Measurements from ENCODE around the gene OCA2. TPM values are rescaled to one million over a fixed set of nuclear protein-coding genes. Genes with fewer than 3 reads are reported as not detected.

Gene OCA2
- polyA plus RNA-seq, 6 donors from 2014 or later, result 0.09 to 0.23 TPM; not detected in 4

DNA sequence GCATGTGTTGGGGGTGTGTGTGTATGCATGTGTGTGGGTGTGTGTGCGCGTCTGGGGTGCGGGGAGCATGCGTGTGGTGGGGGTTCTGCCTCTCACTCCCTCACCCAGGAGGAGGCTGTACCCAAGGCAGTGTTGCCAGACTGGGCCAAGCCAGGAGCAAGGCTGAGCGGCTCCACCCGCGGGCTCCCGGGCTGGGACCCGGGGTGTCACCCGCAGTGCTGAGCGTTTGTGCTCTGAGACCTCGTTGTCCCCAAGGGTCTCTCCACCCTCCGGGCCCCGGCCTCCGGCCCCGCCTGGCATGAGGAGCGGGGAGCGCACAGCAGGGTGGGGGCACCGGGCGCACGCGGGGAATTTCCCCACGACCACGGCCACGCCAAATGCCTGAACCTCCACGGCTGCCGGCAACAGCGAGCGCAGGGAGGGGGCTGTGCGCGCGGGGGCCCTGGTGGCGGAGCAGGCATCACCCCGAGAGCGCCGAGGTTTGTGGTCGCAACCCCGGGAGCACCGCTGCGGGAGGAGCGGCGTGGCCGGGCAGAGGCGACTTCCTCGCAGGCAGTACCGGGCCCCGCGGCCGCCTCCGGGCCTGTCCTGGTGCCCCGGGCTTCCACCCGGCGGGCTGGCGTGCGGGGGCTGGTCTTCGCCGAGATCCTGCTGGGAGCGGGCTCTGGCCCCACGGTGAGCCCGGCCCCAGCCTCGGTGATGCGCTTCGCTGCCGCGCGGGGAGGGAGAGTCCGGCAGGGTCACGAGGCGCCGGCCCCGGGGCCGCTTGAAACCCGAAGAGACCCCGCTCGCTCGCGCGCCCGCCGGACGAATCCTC, 7.4 kb upstream of the OCA2 start:
- Mint-ChIP-seq H3K4me3 (peak overlapping the region in 7 of 8 donors; percentile 5 to 87 (median 80)), H3K36me3 (peaks cover 9 to 19% of the 10 kb centered on the region in 2 donors), H3K27me3 (peaks cover 9 to 44% (median 35%) of the 10 kb centered on the region in 3 donors), H3K9me3 (peaks cover 0 to 2% (median 0%) of the 10 kb centered on the region in 7 donors), H3K4me1 (peaks cover 9 to 22% (median 14%) of the 10 kb centered on the region in 3 donors), H3K27ac (no peak overlapping the region)
- DNase-seq (no peak), ATAC-seq (ENCODE audit: low read depth in 2 of 2) (peak; percentile 61 to 68)

DNA sequence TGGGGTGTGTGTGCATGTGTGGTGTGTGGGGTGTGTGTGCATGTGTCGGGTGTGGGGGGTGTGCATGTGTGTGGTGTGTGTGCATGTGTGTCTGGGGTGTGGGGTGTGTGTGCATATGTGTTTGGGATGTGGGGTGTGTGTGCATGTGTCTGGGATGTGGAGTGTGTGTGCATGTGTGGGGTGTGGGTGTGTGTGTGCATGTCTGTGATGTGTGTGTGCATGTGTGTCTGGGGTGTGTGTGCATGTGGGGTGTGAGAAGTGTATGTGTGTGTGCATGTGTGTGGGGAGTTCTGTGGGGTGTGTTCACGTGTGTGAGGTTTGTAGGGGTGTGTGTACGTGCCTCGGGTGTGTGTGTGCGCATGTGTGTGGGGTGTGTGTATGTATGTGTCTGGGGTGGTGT, 6.7 kb upstream of the OCA2 start:
- Mint-ChIP-seq H3K36me3 (peaks cover 6 to 15% of the 10 kb centered on the region in 2 donors), H3K27me3 (peaks cover 9 to 48% (median 35%) of the 10 kb centered on the region in 3 donors), H3K27ac (peak overlapping the region in 1 of 6 donors; percentile 33), H3K9me3 (peaks cover 0 to 2% (median 0%) of the 10 kb centered on the region in 7 donors), H3K4me3 (peak overlapping the region; percentile 12 to 87 (median 80)), H3K4me1 (peaks cover 9 to 22% (median 14%) of the 10 kb centered on the region in 3 donors)
- ATAC-seq (ENCODE audit: low read depth in 2 of 2) (no peak), DNase-seq (no peak)

DNA sequence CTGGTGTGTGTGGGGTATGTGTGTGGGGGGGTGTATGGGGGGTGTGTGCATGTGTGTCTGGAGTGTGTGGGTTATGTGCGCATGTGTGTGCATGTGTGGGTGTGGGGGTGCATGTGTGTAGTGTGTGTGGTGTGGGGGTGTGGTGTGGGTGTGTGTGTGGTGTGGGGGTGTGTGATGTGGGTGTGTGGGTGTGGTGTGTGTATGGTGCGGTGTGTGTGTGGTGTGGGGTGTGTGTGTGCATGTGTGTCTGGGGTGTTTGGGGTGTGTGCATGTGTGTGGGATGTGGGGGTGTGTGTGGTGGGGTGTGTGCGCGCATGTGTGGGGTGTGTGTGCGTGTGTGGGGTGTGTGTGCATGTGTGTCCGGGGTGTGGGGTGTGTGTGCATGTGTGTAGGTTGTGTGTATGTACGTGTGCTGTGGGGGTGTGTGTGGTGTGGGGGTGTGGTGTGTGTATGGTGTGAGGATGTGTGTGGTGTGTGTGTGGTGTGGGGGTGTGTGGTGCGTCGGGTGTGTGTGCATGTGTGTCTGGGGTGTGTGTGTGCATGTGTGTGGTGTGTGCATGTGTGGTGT, 6.2 kb upstream of the OCA2 start:
- ATAC-seq (ENCODE audit: low read depth in 2 of 2), result no peak
- Mint-ChIP-seq H3K4me1 (peaks cover 9 to 23% (median 15%) of the 10 kb centered on the region in 3 donors), H3K27me3 (peaks cover 12 to 51% (median 39%) of the 10 kb centered on the region in 3 donors), H3K27ac (peak overlapping the region in 1 of 6 donors; percentile 33), H3K4me3 (peak overlapping the region in 5 of 8 donors; percentile 73 to 87 (median 80)), H3K9me3 (peaks cover 0 to 2% (median 0%) of the 10 kb centered on the region in 7 donors), H3K36me3 (peaks cover 6 to 18% of the 10 kb centered on the region in 2 donors)
- no peak for DNase-seq

DNA sequence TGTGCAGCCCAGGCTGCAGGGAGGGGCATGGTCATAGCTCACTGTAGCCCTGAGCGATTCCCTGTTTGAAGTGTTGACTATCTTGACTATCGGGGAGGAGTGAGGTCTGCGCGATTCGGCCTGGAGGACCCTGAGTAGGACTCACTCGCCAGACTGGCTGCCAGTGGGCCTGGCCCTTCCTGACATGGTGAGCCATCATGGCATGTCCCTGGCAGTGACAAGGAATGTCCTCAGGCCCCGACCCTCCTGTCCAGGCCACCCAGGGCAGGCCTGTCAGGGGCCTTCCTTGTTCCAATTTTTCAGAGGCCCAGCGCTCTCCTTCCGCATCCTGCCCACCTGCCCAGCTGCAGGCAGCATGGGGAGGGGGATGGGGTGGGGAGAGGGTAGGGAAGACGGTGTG, 5.2 kb upstream of the OCA2 start:
- peaks cover 6 to 27% of the 10 kb centered on the region in 2 donors for H3K36me3 Mint-ChIP-seq
- H3K27me3 Mint-ChIP-seq, result peaks cover 21 to 61% (median 49%) of the 10 kb centered on the region in 3 donors
- no peak overlapping the region for H3K27ac Mint-ChIP-seq
- no peak overlapping the region for H3K4me3 Mint-ChIP-seq
- peaks cover 0 to 3% (median 0%) of the 10 kb centered on the region in 7 donors for H3K9me3 Mint-ChIP-seq
- DNase-seq, result no peak
- H3K4me1 Mint-ChIP-seq, result peaks cover 16 to 31% (median 25%) of the 10 kb centered on the region in 3 donors
- ATAC-seq (ENCODE audit: low read depth in 2 of 2), result no peak

DNA sequence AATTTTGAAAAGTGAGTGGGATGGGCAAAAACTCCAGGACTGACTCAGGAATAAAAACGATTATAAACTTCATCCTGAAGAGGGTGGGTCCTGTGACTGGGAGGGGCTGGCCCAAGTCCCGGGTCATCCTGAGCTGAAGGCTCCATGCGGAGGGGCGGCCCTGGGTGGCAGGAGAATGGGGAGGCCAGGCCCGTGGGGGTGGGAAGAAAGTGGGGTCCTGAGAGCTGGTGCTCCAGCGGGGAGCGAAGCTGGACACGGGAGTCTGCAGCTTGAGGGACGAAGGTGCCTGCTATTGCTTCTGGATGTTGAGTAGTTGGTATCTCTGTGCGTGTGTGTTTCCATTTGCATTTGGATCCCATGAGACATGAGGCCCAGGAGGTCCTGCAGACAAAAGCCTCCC, 4.7 kb upstream of the OCA2 start:
- peaks cover 6 to 27% of the 10 kb centered on the region in 2 donors for H3K36me3 Mint-ChIP-seq
- H3K9me3 Mint-ChIP-seq, result peaks cover 0 to 3% (median 0%) of the 10 kb centered on the region in 7 donors
- H3K4me3 Mint-ChIP-seq, result no peak overlapping the region
- DNase-seq, result no peak
- H3K4me1 Mint-ChIP-seq, result peaks cover 18 to 31% (median 25%) of the 10 kb centered on the region in 3 donors
- H3K27me3 Mint-ChIP-seq, result peaks cover 21 to 61% (median 50%) of the 10 kb centered on the region in 3 donors
- ATAC-seq (ENCODE audit: low read depth in 2 of 2), result no peak
- peak overlapping the region in 1 of 6 donors; percentile 44 for H3K27ac Mint-ChIP-seq

DNA sequence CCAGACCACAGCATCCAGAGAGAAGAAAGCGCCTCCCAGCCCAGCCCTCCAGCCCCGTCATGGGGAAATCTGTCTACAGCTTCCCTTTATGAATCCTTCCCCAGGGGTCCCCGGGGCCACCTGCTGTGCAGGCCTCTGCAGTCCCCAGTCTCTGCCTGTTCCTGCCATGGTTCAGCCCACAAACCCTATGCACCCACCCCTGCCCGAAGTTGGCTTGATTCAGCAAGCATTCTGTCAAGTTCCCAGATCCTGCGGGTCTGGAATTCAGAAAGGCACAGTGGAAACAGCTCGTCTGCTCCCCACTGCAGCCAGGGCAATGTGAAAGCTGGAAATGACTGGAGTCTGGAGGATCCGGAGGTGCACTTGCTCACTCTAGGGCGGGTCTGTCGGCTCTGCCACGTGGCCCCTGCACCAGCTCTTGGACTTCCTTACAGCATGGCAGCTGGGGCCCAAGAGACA, 2.9 kb upstream of the OCA2 start:
- H3K27ac Mint-ChIP-seq, result no peak overlapping the region
- H3K27me3 Mint-ChIP-seq, result peaks cover 24 to 69% (median 63%) of the 10 kb centered on the region in 3 donors
- H3K9me3 Mint-ChIP-seq, result peaks cover 0 to 3% (median 0%) of the 10 kb centered on the region in 7 donors
- H3K4me3 Mint-ChIP-seq, result no peak overlapping the region
- peaks cover 6 to 27% of the 10 kb centered on the region in 2 donors for H3K36me3 Mint-ChIP-seq
- ATAC-seq (ENCODE audit: low read depth in 2 of 2) (no peak), DNase-seq (no peak)
- H3K4me1 Mint-ChIP-seq, result peaks cover 33 to 38% (median 35%) of the 10 kb centered on the region in 3 donors

DNA sequence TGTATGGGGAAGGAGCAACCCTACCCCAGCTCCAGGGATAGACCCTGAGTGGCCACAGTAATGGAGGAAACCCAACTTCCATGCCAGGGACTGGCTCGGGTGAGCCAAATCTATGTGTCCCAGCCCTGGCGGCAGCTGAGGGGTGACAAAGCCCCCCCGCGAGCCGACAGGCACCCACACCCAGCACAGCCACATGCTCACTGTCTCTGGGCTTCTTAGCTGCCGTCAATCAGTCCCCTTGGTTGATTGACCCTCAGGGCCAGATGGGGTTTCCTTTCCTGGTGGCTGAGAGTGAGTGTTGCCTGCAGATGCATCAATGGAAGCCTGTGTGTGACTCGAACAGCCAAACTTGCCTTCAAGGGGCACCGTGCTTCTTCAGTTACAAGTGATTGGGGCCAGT, 2.1 kb upstream of the OCA2 start:
- H3K27me3 Mint-ChIP-seq, result peaks cover 26 to 70% (median 62%) of the 10 kb centered on the region in 3 donors
- no peak overlapping the region for H3K27ac Mint-ChIP-seq
- no peak for ATAC-seq (ENCODE audit: low read depth in 2 of 2)
- DNase-seq, result no peak
- H3K9me3 Mint-ChIP-seq, result peaks cover 0 to 3% (median 0%) of the 10 kb centered on the region in 7 donors
- H3K36me3 Mint-ChIP-seq, result peaks cover 6 to 27% of the 10 kb centered on the region in 2 donors
- H3K4me1 Mint-ChIP-seq, result peaks cover 34 to 40% (median 35%) of the 10 kb centered on the region in 3 donors
- H3K4me3 Mint-ChIP-seq, result no peak overlapping the region

DNA sequence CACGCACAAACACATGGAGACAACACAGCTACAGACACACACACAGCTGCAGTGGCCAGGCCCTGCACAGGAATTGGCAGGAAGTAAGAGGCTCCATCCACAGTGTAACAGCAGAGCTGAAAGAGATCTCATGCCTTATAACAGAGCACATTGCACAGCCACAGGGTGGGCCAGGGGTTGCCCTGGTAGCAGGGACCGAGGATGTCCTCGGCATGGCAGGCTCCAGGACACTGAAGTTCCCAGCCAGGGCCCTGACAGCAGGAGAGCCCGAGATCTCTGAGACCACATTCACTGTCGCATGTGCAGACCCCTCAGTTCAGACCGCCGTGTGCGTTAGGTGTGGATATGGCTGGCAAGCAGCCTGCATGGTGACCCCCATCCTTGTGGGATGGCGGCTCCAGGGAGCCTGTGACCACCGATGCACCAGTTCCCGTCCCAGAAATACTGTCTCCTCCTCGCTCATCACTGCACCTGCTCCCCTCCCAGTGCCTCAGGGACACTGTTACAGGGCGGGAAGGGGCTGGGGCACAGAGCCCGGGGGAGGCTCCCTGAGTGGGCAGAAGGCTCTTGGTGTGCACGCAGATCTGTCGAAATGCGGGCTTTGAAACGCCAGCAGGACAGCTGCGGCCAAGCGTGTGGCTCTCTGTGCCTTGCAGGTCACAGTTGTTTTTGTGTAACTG, 1.5 kb upstream of the OCA2 start:
- ATAC-seq (ENCODE audit: low read depth in 2 of 2) (no peak), DNase-seq (no peak)
- Mint-ChIP-seq H3K9me3 (peaks cover 0 to 3% (median 0%) of the 10 kb centered on the region in 7 donors), H3K27me3 (peaks cover 32 to 70% (median 56%) of the 10 kb centered on the region in 3 donors), H3K4me1 (peaks cover 29 to 40% (median 35%) of the 10 kb centered on the region in 3 donors), H3K36me3 (peaks cover 6 to 21% of the 10 kb centered on the region in 2 donors), H3K4me3 (no peak overlapping the region), H3K27ac (no peak overlapping the region)

DNA sequence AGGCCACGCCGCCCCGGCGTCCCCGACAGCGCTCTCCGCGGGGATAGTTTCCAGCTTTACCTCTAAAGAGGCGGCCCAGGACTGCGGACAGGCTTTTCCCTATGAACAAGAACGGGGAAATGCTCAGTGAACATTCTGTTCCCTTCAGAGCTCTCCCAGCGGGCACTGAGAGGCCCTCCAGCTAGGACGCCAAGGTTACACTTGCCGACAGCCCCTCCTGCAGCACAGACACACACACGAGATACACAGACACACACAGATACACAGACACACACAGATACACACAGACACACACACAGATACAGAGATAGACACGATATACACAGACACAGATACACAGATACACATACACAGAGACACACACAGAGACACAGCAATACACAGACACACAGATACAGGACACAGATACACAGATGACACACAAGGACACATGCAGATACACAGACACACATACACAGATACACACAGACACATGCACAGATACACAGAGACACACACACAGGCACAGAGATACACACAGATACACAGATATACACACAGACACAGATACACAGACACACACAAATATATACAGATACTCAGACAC, 533 bp upstream of the OCA2 start:
- DNase-seq (no peak), ATAC-seq (ENCODE audit: low read depth in 2 of 2) (no peak)
- H3K36me3 Mint-ChIP-seq, result peaks cover 6 to 19% of the 10 kb centered on the region in 2 donors
- H3K4me1 Mint-ChIP-seq, result peaks cover 23 to 37% (median 34%) of the 10 kb centered on the region in 3 donors
- peak overlapping the region in 7 of 8 donors; percentile 6 to 89 (median 63) for H3K4me3 Mint-ChIP-seq
- H3K9me3 Mint-ChIP-seq, result peaks cover 0 to 3% (median 0%) of the 10 kb centered on the region in 7 donors
- peaks cover 36 to 64% (median 46%) of the 10 kb centered on the region in 3 donors for H3K27me3 Mint-ChIP-seq
- peak overlapping the region in 2 of 6 donors; percentile 0 to 48 for H3K27ac Mint-ChIP-seq

DNA sequence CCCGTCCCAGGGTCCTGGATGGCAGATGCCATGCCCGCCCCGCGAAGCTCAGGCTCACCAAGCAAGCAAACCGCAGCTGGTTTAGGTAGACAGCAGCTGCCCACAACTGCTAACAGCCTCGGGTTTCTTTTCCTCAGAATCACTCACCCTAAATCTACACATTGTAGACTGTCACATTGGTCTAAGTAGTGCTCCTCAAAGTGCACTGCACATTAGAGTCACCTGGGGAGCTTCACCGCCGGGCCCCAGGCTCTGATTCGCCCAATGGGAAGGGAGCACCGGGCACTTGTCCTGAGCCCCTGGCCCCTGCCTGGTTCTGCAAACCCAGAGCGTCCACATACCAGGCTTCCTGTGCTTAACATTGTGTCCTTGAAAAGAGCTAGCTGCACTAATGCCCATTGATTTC, 752 bp downstream of the OCA2 start:
- H3K4me1 Mint-ChIP-seq, result peaks cover 25 to 45% (median 41%) of the 10 kb centered on the region in 3 donors
- no peak for DNase-seq
- H3K27me3 Mint-ChIP-seq, result peaks cover 43 to 60% (median 43%) of the 10 kb centered on the region in 3 donors
- H3K9me3 Mint-ChIP-seq, result peaks cover 0 to 5% (median 2%) of the 10 kb centered on the region in 7 donors
- peaks cover 4 to 17% of the 10 kb centered on the region in 2 donors for H3K36me3 Mint-ChIP-seq
- no peak for ATAC-seq (ENCODE audit: low read depth in 2 of 2)
- peak overlapping the region in 7 of 8 donors; percentile 39 to 83 (median 77) for H3K4me3 Mint-ChIP-seq
- H3K27ac Mint-ChIP-seq, result peak overlapping the region in 1 of 6 donors; percentile 68

DNA sequence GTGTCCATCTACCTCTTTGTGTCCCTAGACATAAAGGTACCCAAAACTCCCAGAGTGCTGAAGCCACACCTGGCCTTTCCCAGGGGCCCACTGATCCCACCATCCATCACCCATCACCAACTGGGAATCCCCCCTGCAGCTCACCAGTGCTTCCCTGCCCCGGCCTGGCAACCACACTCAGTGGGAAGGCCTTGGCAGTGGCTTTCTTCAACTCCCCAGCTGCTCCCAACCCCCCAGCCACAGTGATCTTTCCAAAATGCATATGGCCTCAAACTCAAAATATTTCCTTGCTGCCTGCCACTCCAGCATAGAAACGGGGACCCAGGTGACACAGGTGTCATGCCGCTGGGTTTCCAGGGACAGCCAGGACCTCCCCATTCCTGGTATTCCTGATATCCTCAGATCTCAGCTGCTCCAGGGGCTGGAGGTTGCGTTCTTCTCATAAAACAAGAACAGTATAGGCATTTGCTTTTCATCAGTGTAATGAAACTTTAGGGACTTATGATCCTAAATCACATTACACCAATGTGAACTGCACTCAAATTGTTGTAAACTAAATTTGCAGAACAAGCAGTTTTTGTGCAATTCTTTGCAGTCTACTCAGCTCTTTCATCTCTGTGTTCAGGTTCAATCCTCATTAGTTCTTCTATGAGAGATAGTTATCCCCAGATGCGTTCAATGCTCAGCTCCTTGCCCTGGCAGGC, 1.3 kb downstream of the OCA2 start:
- Mint-ChIP-seq H3K9me3 (peaks cover 0 to 5% (median 2%) of the 10 kb centered on the region in 7 donors), H3K27ac (peak overlapping the region in 3 of 6 donors; percentile 6 to 78 (median 68)), H3K36me3 (peaks cover 0 to 12% of the 10 kb centered on the region in 2 donors), H3K27me3 (peaks cover 43 to 61% (median 46%) of the 10 kb centered on the region in 3 donors), H3K4me1 (peaks cover 22 to 45% (median 41%) of the 10 kb centered on the region in 3 donors), H3K4me3 (peak overlapping the region; percentile 71 to 91 (median 82))
- ATAC-seq (ENCODE audit: low read depth in 2 of 2) (no peak), DNase-seq (no peak)

All from naive B cell (primary cell).